CD4-positive, alpha-beta T cell (primary cell): Measurements from ENCODE around the gene NUP210L. TPM values are rescaled to one million over a fixed set of nuclear protein-coding genes. Genes with fewer than 3 reads are reported as not detected.
A peak's percentile ranks its signal among the peaks of the same experiment; 100 is the strongest.

Experiments
- ATAC-seq: fragments of 200-7000 bp; cut with Tn5 transposase; one replicate; pipeline ENCODE4 v1.10.0; 2022; ENCODE audit warnings: mild to moderate bottlenecking; ENCODE audit not compliant: poor library complexity
- CTCF ChIA-PET: fragments of 350-600 bp; sonication (Branson Sonifier 250); formaldehyde crosslinking; loops from one replicate; lab custom pipeline; 2021; ENCODE audit warnings: antibody characterized with exemption, inconsistent platforms; lab: Charles Lee
- POLR2A ChIA-PET: fragments of 350-600 bp; sonication (Branson Sonifier 250); formaldehyde crosslinking; loops from one replicate; lab custom pipeline; 2021; ENCODE audit warnings: antibody characterized with exemption, inconsistent platforms; lab: Charles Lee
- DNase-seq, 14 experiments: peaks; one replicate each; pipeline ENCODE4 v3.0.0-alpha.2; 2013 to 2020; ENCODE audit warnings: mixed read lengths in 2 of 14
- H3K27ac ChIP-seq, 2 donors: one replicate each; pipeline versions ENCODE4 v1.5.1 to v1.7.0; 2013; ENCODE audit warnings: low read length in 2 of 2, low read depth in 1 of 2, mild to moderate bottlenecking in 1 of 2
- H3K27me3 ChIP-seq, 2 experiments: 1 replicate in 1 of 2; 2 replicates in 1 of 2; pipeline versions ENCODE4 v1.6.1 to v1.7.0; 2013; ENCODE audit warnings: low read length in 2 of 2, control low read depth in 1 of 2, mild to moderate bottlenecking in 1 of 2, moderate library complexity in 1 of 2; ENCODE audit not compliant: insufficient read depth in 2 of 2, control insufficient read depth in 1 of 2
- H3K36me3 ChIP-seq: one replicate; pipeline ENCODE4 v1.6.1; 2013; ENCODE audit warnings: low read length, control low read depth; ENCODE audit not compliant: insufficient read depth
- H3K4me1 ChIP-seq: one replicate; pipeline ENCODE4 v1.6.1; 2013; ENCODE audit warnings: low read length, control low read depth; ENCODE audit not compliant: insufficient read depth
- H3K4me3 ChIP-seq: one replicate; pipeline ENCODE4 v1.5.1; 2013; ENCODE audit warnings: mild to moderate bottlenecking, low read length, moderate library complexity
- H3K9me3 ChIP-seq, 2 experiments: 1 replicate in 1 of 2; 2 replicates in 1 of 2; pipeline versions ENCODE4 v1.6.1 to v1.7.0; 2013; ENCODE audit warnings: low read length in 2 of 2, mild to moderate bottlenecking in 2 of 2, control low read depth in 1 of 2, moderate library complexity in 1 of 2; ENCODE audit not compliant: control insufficient read depth in 1 of 2, insufficient read depth in 1 of 2
- H3K27ac Mint-ChIP-seq: one replicate; pipeline ENCODE4 v1.8.0; 2020; ENCODE audit warnings: mixed read lengths
- H3K27me3 Mint-ChIP-seq: one replicate; pipeline ENCODE4 v1.8.0; 2021; ENCODE audit warnings: mixed read lengths
- H3K36me3 Mint-ChIP-seq: one replicate; pipeline ENCODE4 v1.8.0; 2021; ENCODE audit warnings: low read depth, mixed read lengths
- H3K4me1 Mint-ChIP-seq: one replicate; pipeline ENCODE4 v1.8.0; 2021; ENCODE audit warnings: low read depth, mixed read lengths
- H3K4me3 Mint-ChIP-seq: one replicate; pipeline ENCODE4 v1.8.0; 2020; ENCODE audit warnings: mild to moderate bottlenecking, mixed read lengths
- H3K9me3 Mint-ChIP-seq: one replicate; pipeline ENCODE4 v1.8.0; 2020; ENCODE audit warnings: mixed read lengths
- CTCF ChIP-seq: fragments of 200-600 bp; IDR thresholded peaks from one replicate; pipeline ENCODE4 v1.8.0; 2022; ENCODE audit warnings: antibody characterized with exemption, mild to moderate bottlenecking
- intact Hi-C, 2 experiments: fragments of 100-400 bp; cut with DNase I in 1 of 2; cut with micrococcal nuclease in 1 of 2; formaldehyde crosslinking; loops; one replicate each; pipeline versions ENCODE4 v1.15.1 to v1.9.0; 2023 to 2025; cut with DNase I, micrococcal nuclease
- total RNA-seq, 174 experiments: library from RNA in 2 of 174; stranded (reverse) in 2 of 174; gene quantifications; one replicate each; pipeline ENCODE4 v1.2.3 and lab custom pipeline; 2021 to 2026

Gene NUP210L
- total RNA-seq, 2 experiments from 2014 or later, result 0.03 to 0.08 TPM

DNA sequence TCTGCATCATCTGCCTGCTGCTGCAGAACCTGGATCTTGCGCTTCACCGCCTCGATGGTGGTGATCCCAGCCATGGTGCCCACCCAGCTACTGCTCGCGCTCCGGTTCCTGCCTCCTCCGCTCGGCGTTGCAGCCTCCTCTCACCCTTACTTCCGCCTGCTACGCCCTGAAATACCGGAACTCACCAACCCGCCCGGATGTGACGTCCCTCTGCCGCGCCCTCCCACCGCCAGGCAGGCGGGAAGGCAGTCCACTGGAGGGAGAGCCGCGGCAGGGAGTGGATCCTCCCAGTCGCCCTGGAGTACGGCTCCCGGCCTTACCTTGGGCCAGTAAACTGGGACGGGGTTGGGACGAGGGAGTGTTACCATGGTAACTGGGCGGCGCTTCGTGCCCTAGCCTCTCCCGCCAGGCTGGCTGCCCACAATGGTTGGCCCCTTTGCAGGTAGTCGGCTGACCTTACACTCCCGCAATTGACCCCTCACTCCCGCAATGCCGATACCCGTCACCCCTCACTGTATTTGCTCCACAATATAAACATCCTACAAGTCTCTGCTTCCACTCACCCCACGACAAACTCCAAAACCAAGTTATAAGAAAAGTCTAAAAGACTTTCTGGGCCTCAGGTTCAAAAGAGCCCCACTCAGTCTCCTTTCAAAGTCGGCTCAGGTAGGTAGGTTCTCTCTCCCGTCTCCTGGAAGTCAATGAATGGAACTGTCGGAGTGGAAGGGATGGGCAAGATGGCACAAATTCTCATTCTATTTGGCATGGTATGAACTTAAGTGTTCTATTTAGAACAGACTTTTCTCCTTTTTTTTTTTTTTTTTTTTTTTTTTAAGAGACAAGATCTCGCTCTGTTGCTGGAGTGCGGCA, 28.4 kb upstream of the NUP210L start:
- ChIA-PET POLR2A (interaction anchor here (0.7 to 3.6 kb wide), 4 partner anchors 25 to 216 kb away, joined by 3 to 41 read pairs (median 14); partner anchors contain the start of genes CREB3L4 and RPS27), CTCF (interaction anchor here (1.5 kb wide), 1 partner anchor 9 kb away, joined by 4 read pairs; no protein-coding TSS in a partner anchor)
- H3K36me3 Mint-ChIP-seq, result peaks cover 41% of the 10 kb centered on the region
- H3K27me3 Mint-ChIP-seq, result peaks cover 5% of the 10 kb centered on the region
- TF ChIP-seq CTCF, result no peak
- DNase-seq, result peak; percentile 85 to 96 (median 92)
- peaks cover 54% of the 10 kb centered on the region for H3K4me1 Mint-ChIP-seq
- Histone ChIP-seq H3K27me3 (no peaks in the 10 kb centered on the region), H3K4me3 (peak overlapping the region; percentile 88), H3K9me3 (no peaks in the 10 kb centered on the region), H3K27ac (peak overlapping the region; percentile 90 to 93), H3K4me1 (peaks cover 46% of the 10 kb centered on the region), H3K36me3 (peaks cover 15% of the 10 kb centered on the region)
- H3K9me3 Mint-ChIP-seq, result no peaks in the 10 kb centered on the region
- peak overlapping the region; percentile 97 for H3K4me3 Mint-ChIP-seq
- ATAC-seq, result peak; percentile 78
- intact Hi-C loops, result loop anchor here (1.0 to 2.0 kb wide), 3 partner anchors 37 to 192 kb away; partner anchors contain the start of genes HAX1 (in 1 of the 2), RPS27 (in 1 of the 2) and UBAP2L (in 1 of the 2)
- peak overlapping the region; percentile 96 for H3K27ac Mint-ChIP-seq

DNA sequence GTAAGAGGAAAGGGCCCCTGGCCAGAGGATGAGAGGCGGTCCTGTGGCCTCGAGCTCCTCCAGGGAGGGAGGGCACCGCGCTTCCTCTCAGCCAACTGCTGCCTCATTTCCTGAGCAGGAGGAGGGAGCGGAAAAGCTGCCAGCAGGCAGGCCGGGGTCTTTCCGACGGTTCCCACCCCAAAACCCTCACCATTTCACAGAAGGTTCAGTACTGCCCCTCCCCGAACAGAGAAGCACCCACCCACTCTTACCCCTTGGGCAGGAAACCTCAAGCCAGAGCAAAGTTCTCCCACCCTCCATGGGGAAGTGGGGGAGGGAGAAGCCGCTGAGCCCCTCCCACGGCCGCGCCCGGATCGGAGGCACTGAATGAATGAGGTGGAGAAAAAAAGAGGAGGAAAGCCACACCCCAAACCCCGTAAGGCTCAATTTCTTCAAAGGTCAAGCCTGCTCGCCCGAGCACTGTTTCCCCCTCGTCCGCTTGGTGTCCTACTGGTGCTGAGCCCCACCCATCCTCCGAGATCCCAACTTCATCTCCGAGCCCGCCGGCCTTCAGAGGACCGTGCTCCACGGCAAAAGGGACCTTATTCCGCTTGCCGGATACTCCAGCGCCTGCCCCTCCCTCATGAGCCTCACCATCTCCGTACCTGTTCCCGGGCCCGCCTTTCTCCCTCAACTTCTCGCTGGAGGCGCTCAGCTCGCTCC, 27.6 kb upstream of the NUP210L start:
- H3K36me3 Mint-ChIP-seq, result peaks cover 49% of the 10 kb centered on the region
- TF ChIP-seq CTCF, result no peak
- POLR2A ChIA-PET, result interaction anchor here (0.7 to 3.6 kb wide), 7 partner anchors 24 to 215 kb away, joined by 3 to 41 read pairs (median 4); partner anchors contain the start of genes CREB3L4, RPS27 and UBAP2L

DNA sequence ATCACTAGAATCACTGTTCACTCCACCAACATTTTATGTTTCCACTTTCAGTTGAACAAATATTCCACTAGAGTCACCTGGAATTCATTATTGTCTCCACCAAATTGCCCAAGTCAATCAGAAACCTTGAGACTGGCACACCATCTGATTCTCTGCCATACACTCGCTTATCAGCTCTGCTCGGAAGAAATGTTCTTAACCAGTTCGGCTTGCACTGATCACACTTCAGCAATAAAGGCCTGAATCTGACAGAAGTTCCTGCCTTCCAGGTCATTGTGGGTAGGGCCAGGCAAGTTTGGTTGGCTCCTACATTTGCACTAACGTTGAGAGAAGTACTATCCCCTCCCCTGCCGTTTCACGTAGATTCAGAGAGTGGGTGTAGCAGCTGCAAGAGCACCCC, 27.1 kb upstream of the NUP210L start:
- Mint-ChIP-seq H3K27ac (peak overlapping the region; percentile 96), H3K9me3 (no peaks in the 10 kb centered on the region), H3K36me3 (peaks cover 54% of the 10 kb centered on the region), H3K4me1 (peaks cover 68% of the 10 kb centered on the region), H3K4me3 (peak overlapping the region; percentile 97), H3K27me3 (no peaks in the 10 kb centered on the region)
- ChIA-PET CTCF (interaction anchor here (1.5 kb wide), 1 partner anchor 8 kb away, joined by 4 read pairs; no protein-coding TSS in a partner anchor), POLR2A (interaction anchor here (0.7 to 3.6 kb wide), 6 partner anchors 23 to 214 kb away, joined by 3 to 41 read pairs (median 4); partner anchors contain the start of genes CREB3L4, RPS27 and UBAP2L)
- H3K27me3 ChIP-seq, result no peaks in the 10 kb centered on the region
- intact Hi-C loops, result loop anchor here (1.0 to 2.0 kb wide), 4 partner anchors 24 to 191 kb away; partner anchors contain the start of genes RPS27 (in 1 of the 2) and UBAP2L (in 1 of the 2)
- TF ChIP-seq CTCF, result no peak
- no peaks in the 10 kb centered on the region for H3K9me3 ChIP-seq
- peaks cover 59% of the 10 kb centered on the region for H3K4me1 ChIP-seq
- ATAC-seq (peak; percentile 57), DNase-seq (no peak)
- peaks cover 15% of the 10 kb centered on the region for H3K36me3 ChIP-seq
- peak overlapping the region; percentile 90 to 93 for H3K27ac ChIP-seq
- H3K4me3 ChIP-seq, result peak overlapping the region; percentile 88

More for the DNA sequence above, 27.6 kb upstream of the NUP210L start:
- Histone ChIP-seq H3K36me3 (peaks cover 15% of the 10 kb centered on the region), H3K4me1 (peaks cover 54% of the 10 kb centered on the region), H3K27ac (peak overlapping the region; percentile 90 to 93), H3K4me3 (peak overlapping the region; percentile 88), H3K27me3 (no peaks in the 10 kb centered on the region), H3K9me3 (no peaks in the 10 kb centered on the region)
- Mint-ChIP-seq H3K27ac (peak overlapping the region; percentile 96), H3K4me3 (peak overlapping the region; percentile 97), H3K9me3 (no peaks in the 10 kb centered on the region), H3K4me1 (peaks cover 62% of the 10 kb centered on the region), H3K27me3 (no peaks in the 10 kb centered on the region)
- intact Hi-C loops, result loop anchor here (1.0 to 2.0 kb wide), 5 partner anchors 24 to 192 kb away; partner anchors contain the start of genes UBAP2L (in 2 of the 2), HAX1 (in 1 of the 2) and RPS27 (in 1 of the 2)
- peak; percentile 48 for ATAC-seq
- CTCF ChIA-PET, result interaction anchor here (1.5 kb wide), 1 partner anchor 9 kb away, joined by 4 read pairs; no protein-coding TSS in a partner anchor
- DNase-seq, result peak; percentile 13 to 85 (median 56)
